ENCODE results near the gene LRBA.
"Not testable (repeated sequence)": the region's sequence is repeated elsewhere in the genome, so short reads cannot be mapped to it uniquely, and the experiment has no call there.

LRBA gene

GRCh38 chr4:150974252-150974640 is 40.8 kb downstream of the LRBA start:
- DNase-seq, result no peak

GRCh38 chr4:150973626-150974251 is 41.3 kb downstream of the LRBA start:
- DNase-seq, result no peak

GRCh38 chr4:150972592-150972991 is 42.5 kb downstream of the LRBA start:
- no peak for DNase-seq

GRCh38 chr4:150971901-150972300 is 43.2 kb downstream of the LRBA start:
- DNase-seq, result no peak

- DNase-seq, result no peak
Measured at GRCh38 chr4:150970685-150971151, 44.4 kb downstream of the LRBA start.

GRCh38 chr4:150964754-150965153 is 50.3 kb downstream of the LRBA start:
- no peak for DNase-seq

- not testable (repeated sequence) for DNase-seq
Measured at GRCh38 chr4:150963602-150964345, 51.3 kb downstream of the LRBA start.

GRCh38 chr4:150962245-150962644 is 52.8 kb downstream of the LRBA start:
- no peak for DNase-seq

- no peak for DNase-seq
Measured at GRCh38 chr4:150961566-150961965, 53.5 kb downstream of the LRBA start.

- peak; percentile 44 for DNase-seq
Measured at GRCh38 chr4:150960818-150961217, 54.3 kb downstream of the LRBA start.

GRCh38 chr4:150960079-150960478 is 55.0 kb downstream of the LRBA start:
- peak; percentile 34 for DNase-seq

- DNase-seq, result not testable (repeated sequence)
Measured at GRCh38 chr4:150957981-150958380, 57.1 kb downstream of the LRBA start.

GRCh38 chr4:150957095-150957494 is 58.0 kb downstream of the LRBA start:
- DNase-seq, result not testable (repeated sequence)

- DNase-seq, result not testable (repeated sequence)
Measured at GRCh38 chr4:150953916-150954315, 61.2 kb downstream of the LRBA start.

- no peak for DNase-seq
Measured at GRCh38 chr4:150952167-150952845, 62.8 kb downstream of the LRBA start.

- peak; percentile 44 for DNase-seq
Measured at GRCh38 chr4:150950657-150951288, 64.3 kb downstream of the LRBA start.

- DNase-seq, result peak; percentile 39
Measured at GRCh38 chr4:150949943-150950342, 65.1 kb downstream of the LRBA start.

GRCh38 chr4:150949342-150949741 is 65.7 kb downstream of the LRBA start:
- DNase-seq, result no peak

GRCh38 chr4:150948710-150949109 is 66.4 kb downstream of the LRBA start:
- DNase-seq, result no peak

- no peak for DNase-seq
Measured at GRCh38 chr4:150948074-150948473, 67.0 kb downstream of the LRBA start.

GRCh38 chr4:150944660-150945059 is 70.4 kb downstream of the LRBA start:
- peak; percentile 36 for DNase-seq

- DNase-seq, result peak; percentile 60
Measured at GRCh38 chr4:150943818-150944217, 71.3 kb downstream of the LRBA start.

- DNase-seq, result no peak
Measured at GRCh38 chr4:150943126-150943525, 72.0 kb downstream of the LRBA start.
